ENCODE results near the gene SBSN.

- TF ChIP-seq CTCF (IDR thresholded peaks at IDR 0.05) (no peak), POLR2A (IDR thresholded peaks at IDR 0.05) (no peak), EP300 (IDR thresholded peaks at IDR 0.05) (no peak)
These were observed 11.2 kb upstream of the SBSN start for GRCh38 chr19:35539314-35539713.

Measured in ovary (tissue), 3 donors.